HG03565 (cell line): ENCODE measurements around the gene OR51T1.

ENCODE experiments used
- ATAC-seq: cut with Tn5 transposase; IDR thresholded peaks from one replicate; pipeline ENCODE4 v1.9.1; 2021; ENCODE audit warnings: mild to moderate bottlenecking, moderate library complexity; ENCODE audit not compliant: unreplicated experiment

The OR51T1 gene

DNA sequence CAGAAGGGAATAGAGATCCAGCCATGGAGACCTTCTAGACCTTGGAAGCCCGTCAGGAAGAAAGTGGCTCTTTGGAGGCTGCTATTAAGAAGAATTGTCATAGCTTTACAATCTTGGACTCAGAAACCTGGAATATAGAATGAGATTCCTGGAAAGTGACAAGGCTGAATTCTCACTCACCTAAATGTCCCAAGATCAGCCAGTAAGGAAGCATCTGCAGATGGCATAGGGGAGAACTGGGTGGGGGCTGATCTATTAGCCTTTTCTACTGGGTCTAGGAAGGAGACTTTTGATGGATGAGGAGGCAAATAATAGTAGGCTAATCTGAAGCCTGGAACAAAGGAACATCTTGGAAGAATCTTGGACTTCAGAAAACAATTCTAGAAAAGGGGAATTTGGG is 42.5 kb downstream of the OR51T1 start, which contains the start of gene OR51G1:
OR51G1 (minus strand) TSS at position 101 of the 400 bp plus-strand sequence; CDS start at position 101, 0 bp downstream.
- no peak for ATAC-seq

DNA sequence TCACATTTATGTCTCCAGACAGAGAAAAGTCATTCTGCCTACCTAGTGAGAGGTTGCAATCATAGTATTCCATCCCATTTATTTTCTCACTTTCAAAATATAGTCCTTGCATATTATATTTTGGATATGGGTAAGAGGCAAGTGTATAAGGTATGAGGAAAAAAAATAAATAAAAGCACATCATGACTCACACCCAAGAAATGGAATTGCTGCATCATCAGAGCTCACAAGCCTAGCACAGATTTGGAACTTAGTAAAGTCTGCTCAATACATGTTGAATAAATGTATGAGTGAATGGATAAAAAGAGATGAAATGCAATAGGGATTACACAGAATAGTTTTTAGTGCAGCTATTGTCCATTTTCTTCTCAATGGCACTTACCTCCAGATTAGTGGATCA is 44.9 kb downstream of the OR51T1 start:
- ATAC-seq = no peak
